ENCODE results near the gene ZDHHC14. TPM values are rescaled to one million over a fixed set of nuclear protein-coding genes. Genes with fewer than 3 reads are reported as not detected.
A peak's percentile ranks its signal among the peaks of the same experiment; 100 is the strongest.

ZDHHC14 gene
- total RNA-seq, 1 experiment from 2014 or later = 1.7 TPM

DNA sequence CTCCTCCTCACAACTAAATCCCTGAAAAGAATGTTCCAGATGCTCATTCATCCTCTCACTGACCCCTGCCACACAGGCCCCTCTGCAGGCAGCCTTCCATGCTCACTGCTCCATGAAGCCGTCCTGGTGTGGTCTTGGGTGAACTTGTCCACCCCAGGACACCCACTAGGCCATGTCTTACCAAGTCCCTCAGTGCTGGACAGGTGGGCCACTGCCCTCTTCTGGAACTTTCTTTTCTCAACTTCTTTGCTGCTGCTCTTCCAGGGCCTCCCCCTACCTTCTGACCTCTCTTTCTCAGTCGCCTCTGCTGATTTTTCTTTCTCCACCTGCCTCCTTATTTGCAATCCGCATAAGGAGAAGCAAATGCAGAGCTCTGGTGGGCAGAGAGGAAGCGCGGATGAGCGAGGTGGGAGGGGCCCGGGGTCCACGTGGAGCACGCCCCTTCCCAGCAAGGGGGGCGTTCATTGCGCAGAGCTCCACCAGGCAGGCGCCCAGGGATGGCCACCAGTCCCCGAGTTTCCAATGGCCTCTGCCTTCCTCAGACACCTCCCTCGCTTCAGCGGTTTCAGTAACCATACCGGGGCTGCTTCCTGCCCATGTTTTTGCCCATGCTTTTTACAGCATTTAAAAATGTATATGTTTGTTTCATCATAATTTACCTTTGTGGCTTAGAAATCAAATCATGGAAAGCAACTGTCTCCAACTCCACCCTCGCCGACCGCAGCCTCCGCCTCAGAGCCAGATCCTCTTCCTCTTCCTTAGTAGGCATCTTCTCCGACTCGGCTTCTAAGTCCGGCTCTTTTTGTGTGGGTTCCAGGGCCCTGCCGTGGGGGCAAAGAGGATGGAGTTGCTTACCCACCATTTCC lies 129.6 kb downstream of the ZDHHC14 start:
- Histone ChIP-seq H4K5ac (ENCODE audit: insufficient read length, low read depth, low read length) (no peak overlapping the region), H3K23ac (ENCODE audit: insufficient read length, low read depth, low read length) (no peak overlapping the region), H2BK12ac (ENCODE audit: insufficient read length, low read depth, low read length) (no peak overlapping the region), H2BK120ac (ENCODE audit: low read depth, low read length, poor library complexity, severe bottlenecking) (no peak overlapping the region), H3K56ac (ENCODE audit: insufficient read length, low read depth, low read length) (no peak overlapping the region), H4K20me1 (ENCODE audit: control insufficient read depth, insufficient read depth, insufficient read length) (no peaks in the 10 kb centered on the region), H3K9me3 (ENCODE audit: control insufficient read depth, low read depth, low read length) (peaks cover 5% of the 10 kb centered on the region), H2AFZ (ENCODE audit: low read length) (no peak overlapping the region), H3T11ph (ENCODE audit: low read length) (no peak overlapping the region), H2BK5ac (ENCODE audit: insufficient read length, low read length) (no peak overlapping the region), H2BK15ac (ENCODE audit: low read depth, low read length) (no peak overlapping the region), H3K79me1 (ENCODE audit: insufficient read depth, low read depth, low read length, poor library complexity, severe bottlenecking) (no peaks in the 10 kb centered on the region), H3K4me2 (ENCODE audit: insufficient read depth, insufficient read length, low read length) (no peak overlapping the region), H4K91ac (ENCODE audit: insufficient read length, low read depth, low read length) (no peak overlapping the region), H3K9ac (ENCODE audit: extremely low read depth, insufficient read length, low read length) (no peak overlapping the region), H3K27ac (ENCODE audit: insufficient read length, low read depth, low read length) (no peak overlapping the region), H3K4ac (ENCODE audit: low read depth, low read length) (no peak overlapping the region), H3K18ac (ENCODE audit: insufficient read length, low read depth, low read length) (no peak overlapping the region), H3K27me3 (ENCODE audit: insufficient read depth, low read length) (no peaks in the 10 kb centered on the region), H2BK20ac (ENCODE audit: low read depth, low read length, poor library complexity, severe bottlenecking) (no peak overlapping the region), H3K79me2 (ENCODE audit: insufficient read depth, low read length) (no peaks in the 10 kb centered on the region), H4K8ac (replicated peaks; ENCODE audit: insufficient read length, low read depth, low read length) (no peak overlapping the region), H3K14ac (ENCODE audit: insufficient read depth, low read length) (no peak overlapping the region), H3K23me2 (ENCODE audit: insufficient read length, low read depth, low read length, poor library complexity, severe bottlenecking) (no peaks in the 10 kb centered on the region), H3K4me1 (ENCODE audit: insufficient read depth, low read length) (no peaks in the 10 kb centered on the region), H2AK5ac (ENCODE audit: insufficient read length, low read length) (no peak overlapping the region)
- peak; percentile 47 for DNase-seq
- no CpG with 5 or more reads among the region's 24 CpGs for WGBS (ENCODE audit: extremely low coverage, insufficient read length, low lambda C conversion rate)
- H3K36me3 Mint-ChIP-seq (ENCODE audit: insufficient read depth in 1 of 3, low read depth in 3 of 3) = peaks cover 19 to 36% (median 20%) of the 10 kb centered on the region in 3 experiments
- H3K9me3 Mint-ChIP-seq = peaks cover 14 to 29% of the 10 kb centered on the region in 2 experiments
- TF ChIP-seq, protein P1, sequence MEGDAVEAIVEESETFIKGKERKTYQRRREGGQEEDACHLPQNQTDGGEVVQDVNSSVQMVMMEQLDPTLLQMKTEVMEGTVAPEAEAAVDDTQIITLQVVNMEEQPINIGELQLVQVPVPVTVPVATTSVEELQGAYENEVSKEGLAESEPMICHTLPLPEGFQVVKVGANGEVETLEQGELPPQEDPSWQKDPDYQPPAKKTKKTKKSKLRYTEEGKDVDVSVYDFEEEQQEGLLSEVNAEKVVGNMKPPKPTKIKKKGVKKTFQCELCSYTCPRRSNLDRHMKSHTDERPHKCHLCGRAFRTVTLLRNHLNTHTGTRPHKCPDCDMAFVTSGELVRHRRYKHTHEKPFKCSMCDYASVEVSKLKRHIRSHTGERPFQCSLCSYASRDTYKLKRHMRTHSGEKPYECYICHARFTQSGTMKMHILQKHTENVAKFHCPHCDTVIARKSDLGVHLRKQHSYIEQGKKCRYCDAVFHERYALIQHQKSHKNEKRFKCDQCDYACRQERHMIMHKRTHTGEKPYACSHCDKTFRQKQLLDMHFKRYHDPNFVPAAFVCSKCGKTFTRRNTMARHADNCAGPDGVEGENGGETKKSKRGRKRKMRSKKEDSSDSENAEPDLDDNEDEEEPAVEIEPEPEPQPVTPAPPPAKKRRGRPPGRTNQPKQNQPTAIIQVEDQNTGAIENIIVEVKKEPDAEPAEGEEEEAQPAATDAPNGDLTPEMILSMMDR (conservative IDR thresholded peaks at IDR 0.05) = no peak; the same call in 2 of the 3 replicates
- peaks cover 2% of the 10 kb centered on the region for H3K27me3 Mint-ChIP-seq (ENCODE audit: low read depth)
- no peak overlapping the region for H3K27ac Mint-ChIP-seq
- no peak overlapping the region; a peak in 1 of 5 replicates for H3K4me3 Mint-ChIP-seq
- peaks cover 7 to 8% of the 10 kb centered on the region in 2 experiments; a peak in 3 of 4 replicates for H3K4me1 Mint-ChIP-seq

Data from H9 (cell line).